VCaP (cell line): ENCODE measurements around the gene GRIK5.

Source experiments
- H3K27ac ChIP-seq: fragments of 450-650 bp; 2 replicates; pipeline ENCODE4 v1.5.1; 2017
- CTCF ChIP-seq: fragments of 450-650 bp; conservative IDR thresholded peaks from 2 replicates; pipeline ENCODE4 v1.5.1; 2017; ENCODE audit warnings: mild to moderate bottlenecking, moderate library complexity

Gene GRIK5

DNA sequence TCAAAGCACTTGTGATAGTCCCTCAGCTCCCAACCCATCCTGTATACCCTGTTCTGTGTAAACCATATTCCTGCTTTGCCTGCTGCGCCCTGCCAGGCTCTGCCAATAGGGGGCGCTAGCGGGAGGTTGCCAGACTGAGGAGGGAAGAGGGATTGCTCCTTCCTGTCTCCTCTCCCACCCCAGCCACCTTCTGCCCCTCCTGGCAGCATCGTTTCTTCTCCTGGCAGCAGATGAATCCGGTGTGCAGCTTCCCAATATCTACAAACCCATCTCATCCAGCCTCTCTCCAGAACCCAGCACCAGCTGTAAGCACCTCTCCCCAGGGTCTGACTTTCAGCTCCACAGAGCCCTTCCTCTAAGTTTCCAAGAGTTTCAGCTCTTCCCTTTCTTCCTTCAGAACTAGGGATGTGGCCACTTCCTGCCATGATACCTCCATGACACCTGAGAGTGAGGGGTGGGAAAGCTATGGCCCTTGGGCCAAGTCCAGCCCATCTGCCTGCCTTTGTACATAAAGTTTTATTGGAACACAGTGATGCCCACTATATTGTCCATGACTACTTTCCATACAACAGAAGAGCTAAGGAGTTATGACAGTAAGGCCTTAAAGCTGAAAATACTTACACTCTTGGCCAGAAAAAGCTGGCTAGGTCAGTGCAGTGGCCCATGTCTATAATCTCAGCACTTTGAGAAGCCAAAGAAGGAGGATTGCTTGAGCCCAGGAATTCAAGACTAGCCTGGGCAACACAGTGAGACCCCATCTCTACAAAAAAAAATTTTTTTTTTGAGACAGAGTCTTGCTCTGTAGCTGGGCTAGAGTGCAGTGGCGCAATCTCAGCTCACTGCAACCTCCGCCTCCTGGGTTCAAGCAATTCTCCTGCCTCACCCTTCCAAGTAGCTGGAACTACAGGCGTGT is 41.4 kb downstream of the GRIK5 start:
- peak; percentile 24 for TF ChIP-seq CTCF

DNA sequence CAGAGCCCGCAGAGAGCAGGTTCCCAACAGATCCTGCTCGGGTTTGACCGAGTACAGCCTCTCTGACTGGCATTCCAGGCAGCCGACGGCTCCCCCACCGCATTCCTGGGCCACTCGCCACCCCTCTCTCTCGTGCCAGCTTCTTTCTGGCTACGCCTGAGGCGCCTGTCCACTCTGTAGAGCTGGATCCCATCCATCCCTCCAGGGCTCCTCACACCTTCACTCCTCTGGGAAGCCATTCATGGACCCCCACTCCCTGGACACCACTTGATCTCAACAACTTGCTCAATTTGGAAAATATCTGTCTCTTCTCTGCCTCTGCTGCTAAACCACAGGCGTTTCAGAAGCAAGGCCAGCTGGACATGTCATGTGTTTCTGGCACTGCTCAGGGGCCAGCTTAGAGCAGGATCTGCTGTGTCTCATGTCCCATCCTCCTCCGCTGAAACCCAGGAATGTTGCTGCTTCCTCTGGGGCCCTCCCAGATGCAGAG is 45.3 kb downstream of the GRIK5 start:
- no peak for TF ChIP-seq CTCF

More for the DNA sequence above, 41.4 kb downstream of the GRIK5 start:
- no peak overlapping the region for H3K27ac ChIP-seq

GRCh38 chr19:42023943-42024260 is 46.1 kb downstream of the GRIK5 start:
- TF ChIP-seq CTCF: no peak
- H3K27ac ChIP-seq: no peak overlapping the region

More for the DNA sequence above, 45.3 kb downstream of the GRIK5 start:
- H3K27ac ChIP-seq: no peak overlapping the region

- TF ChIP-seq CTCF: no peak; the same call in 1 of the 2 replicates
Observed at GRCh38 chr19:42023121-42023942, 46.7 kb downstream of the GRIK5 start.

DNA sequence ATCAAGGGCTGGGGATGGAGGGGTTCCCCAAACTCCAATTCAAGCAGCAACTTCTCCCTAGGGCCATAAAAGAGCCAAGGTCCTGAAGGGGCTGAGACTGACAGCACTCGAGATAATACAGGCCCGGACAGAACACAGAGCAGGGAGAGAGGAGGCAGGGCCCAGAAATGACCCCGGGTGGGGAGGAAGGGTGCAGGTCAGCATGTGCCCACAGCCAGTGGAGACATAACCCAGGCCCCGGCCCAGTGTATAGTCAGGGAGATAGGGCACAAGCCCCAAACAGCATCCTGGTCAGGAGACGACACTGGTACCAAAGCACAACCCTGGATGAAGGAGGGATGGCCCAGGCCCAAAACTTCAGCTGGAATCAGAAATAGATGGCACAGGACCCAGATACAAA is 47.4 kb downstream of the GRIK5 start:
- no peak overlapping the region for H3K27ac ChIP-seq
- no peak for TF ChIP-seq CTCF

More at GRCh38 chr19:42023121-42023942, 46.7 kb downstream of the GRIK5 start:
- no peak overlapping the region for H3K27ac ChIP-seq

- H3K27ac ChIP-seq: no peak overlapping the region
- no peak for TF ChIP-seq CTCF
Observed at GRCh38 chr19:42021185-42021584, 48.8 kb downstream of the GRIK5 start.
